ENCODE measurements around the gene GPATCH4.
A peak's percentile ranks its signal among the peaks of the same experiment; 100 is the strongest.
"Not testable (repeated sequence)": the region's sequence is repeated elsewhere in the genome, so short reads cannot be mapped to it uniquely, and the experiment has no call there.

Gene GPATCH4

DNA sequence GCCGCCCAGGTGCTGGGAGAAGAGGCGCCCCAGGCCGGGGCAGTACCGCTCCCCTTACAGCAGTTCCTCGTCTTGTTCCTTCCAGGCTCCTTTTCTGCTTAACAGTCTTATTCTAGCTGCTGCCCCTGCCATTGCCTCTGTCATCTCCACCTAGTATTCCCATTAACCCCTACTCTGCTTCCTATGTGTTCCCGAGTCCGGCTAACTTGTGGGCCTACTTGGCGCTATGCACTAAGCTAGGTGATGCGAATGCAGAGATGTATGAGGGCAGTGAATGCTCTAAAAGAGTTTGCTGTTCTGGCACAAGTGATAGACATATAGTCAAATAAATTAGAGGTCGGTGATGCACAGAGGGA lies 28.6 kb downstream of the GPATCH4 start:
- no peak for DNase-seq

DNA sequence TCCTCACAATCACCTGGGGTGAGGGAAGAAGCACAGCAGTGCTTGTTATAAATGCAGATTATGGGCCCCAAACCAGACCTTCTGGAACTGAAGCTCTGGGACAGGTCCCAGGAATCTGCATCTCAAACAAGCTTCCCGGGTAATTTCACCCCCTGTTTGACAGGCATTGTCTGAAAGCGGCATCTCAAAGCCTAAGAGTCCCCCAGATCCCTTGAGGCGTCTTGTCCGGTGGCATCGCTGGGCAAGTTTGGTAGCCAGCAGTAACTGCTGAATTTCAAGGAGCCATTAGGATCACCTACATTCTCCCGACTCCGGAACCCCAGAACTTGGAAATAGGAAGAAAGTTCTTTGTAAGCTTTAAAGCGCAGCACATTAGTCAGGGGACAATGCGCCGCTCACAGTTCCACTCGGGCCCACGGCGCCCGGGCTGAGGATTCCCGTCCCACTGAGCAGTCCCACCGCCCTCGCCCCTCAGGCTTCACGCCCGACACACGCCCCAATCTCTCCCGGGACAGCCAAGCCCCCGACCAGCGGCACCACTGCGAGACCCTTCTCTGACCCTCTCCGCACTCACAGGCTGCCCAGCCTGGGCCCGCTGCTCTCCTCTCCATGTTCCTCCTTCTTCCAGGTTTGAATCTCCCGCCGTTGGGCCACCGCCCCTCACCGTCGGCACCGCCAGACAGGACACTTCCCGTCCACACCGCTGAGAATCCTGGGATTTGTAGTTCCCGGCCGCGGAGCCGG lies 29.2 kb downstream of the GPATCH4 start, which contains the start of gene IQGAP3:
TSS of gene IQGAP3 (minus strand) at position 647 of the 744 bp plus-strand sequence. CDS start at position 611, 36 bp downstream.
- peak; percentile 30 to 75 (median 64) for DNase-seq

- no peak for DNase-seq
Measured at GRCh38 chr1:156571261-156571852, 29.9 kb downstream of the GPATCH4 start.

GRCh38 chr1:156566436-156566835 lies 34.8 kb downstream of the GPATCH4 start:
- DNase-seq, result no peak

DNA sequence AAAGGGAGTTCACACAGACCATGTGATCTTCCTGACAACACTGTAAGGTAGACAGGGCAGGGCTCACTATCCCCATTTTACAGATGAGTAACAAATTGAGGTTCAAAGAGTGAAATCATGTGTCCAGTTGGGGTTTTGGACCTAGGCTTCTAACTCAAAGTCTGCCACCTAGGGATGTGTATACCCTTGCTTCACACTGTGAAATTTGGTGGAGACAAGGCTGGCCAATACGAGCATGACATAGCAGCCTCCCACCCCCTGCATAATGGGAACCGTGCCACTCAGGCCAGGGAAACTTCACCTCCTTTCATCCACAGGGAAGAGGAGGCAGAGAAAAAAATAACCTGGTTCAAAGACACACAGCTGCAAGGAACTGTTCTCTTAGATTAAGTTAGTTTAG lies 35.8 kb downstream of the GPATCH4 start:
- no peak for DNase-seq

GRCh38 chr1:156560585-156561163 lies 40.6 kb downstream of the GPATCH4 start:
- DNase-seq, result no peak

DNA sequence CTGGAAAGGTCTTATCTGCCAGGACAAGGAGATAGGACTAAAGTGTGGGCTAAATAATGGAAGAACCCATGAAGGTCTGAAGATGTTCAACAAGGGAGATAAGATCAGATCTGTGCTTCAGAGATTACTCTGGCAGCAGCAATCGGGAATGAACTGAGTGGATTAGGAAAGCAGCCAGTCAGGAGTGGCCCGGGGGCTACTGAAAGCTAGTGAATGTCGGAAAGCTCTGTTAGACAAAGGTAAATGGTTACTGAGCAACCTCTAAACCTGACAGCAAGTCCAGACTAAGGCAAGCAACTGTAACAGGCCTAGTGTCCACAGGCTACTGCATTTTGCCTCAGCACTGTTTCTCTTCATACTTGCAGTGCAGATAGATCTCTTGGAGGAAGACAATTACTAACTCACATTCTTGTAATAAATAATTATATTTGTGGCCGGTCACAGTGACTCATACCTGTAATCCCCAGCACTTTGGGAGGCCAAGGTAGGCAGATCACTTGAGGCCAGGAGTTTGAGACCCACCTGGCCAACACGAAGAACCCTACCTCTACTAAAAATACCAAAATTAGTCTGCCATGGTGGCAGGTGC lies 41.4 kb downstream of the GPATCH4 start:
- no peak for DNase-seq

DNA sequence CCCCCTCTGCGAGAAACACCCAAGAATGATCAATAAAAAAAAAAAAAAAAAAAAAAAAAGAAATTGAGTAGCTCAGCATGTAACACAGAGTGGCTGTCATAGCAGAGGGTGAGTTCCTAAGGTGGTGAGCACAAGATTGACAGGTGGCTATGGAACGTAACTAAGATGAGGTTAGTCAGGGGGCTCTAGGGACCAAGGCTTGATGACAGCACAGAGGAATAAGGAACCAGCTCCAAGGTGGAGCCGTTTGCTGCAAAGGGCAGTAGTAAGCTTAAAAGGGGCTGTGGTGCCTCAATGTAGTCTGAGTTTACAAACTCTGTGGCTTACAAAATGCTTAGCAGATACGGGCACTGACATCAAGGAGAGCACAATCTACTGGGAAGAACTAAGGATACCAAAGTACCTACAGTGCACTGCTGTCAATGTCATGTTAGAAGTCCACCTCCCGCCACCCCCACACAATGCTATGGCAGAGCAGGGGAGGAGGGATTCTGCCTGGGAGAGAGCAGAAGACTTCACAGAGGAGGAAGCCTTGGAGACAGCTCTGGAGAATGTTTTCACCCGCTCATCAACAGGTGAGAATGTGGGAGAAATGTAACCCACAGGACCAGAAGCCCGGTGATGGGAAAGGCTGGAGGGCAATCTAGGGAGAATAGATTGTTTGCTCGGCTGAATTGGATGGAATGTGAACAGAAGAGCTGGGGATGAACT lies 42.0 kb downstream of the GPATCH4 start:
- no peak for DNase-seq

GRCh38 chr1:156556354-156556753 lies 44.9 kb downstream of the GPATCH4 start:
- no peak for DNase-seq

GRCh38 chr1:156555715-156556114 lies 45.6 kb downstream of the GPATCH4 start:
- DNase-seq, result no peak

GRCh38 chr1:156554971-156555370 lies 46.3 kb downstream of the GPATCH4 start:
- no peak for DNase-seq

- no peak for DNase-seq
Measured at GRCh38 chr1:156553860-156554485, 47.3 kb downstream of the GPATCH4 start.

DNA sequence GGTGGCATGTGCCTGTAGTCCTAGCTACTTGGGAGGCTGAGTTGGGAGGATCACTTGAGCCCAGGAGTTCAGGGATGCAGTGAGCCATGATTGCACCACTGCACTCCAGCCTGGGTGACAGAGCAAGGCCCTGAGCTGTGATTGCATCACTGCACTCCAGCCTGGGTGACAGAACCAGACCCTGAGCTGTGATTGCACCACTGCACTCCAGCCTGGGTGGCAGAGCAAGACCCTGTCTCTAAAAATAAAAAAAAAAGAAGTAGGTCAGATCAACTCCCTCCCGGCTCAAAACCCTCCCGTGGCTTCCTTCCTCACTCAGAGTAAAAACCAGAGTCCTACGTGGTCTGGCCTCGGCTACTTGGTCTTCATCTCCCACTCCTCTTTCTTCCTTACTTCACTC lies 48.3 kb downstream of the GPATCH4 start:
- DNase-seq, result not testable (repeated sequence)

DNA sequence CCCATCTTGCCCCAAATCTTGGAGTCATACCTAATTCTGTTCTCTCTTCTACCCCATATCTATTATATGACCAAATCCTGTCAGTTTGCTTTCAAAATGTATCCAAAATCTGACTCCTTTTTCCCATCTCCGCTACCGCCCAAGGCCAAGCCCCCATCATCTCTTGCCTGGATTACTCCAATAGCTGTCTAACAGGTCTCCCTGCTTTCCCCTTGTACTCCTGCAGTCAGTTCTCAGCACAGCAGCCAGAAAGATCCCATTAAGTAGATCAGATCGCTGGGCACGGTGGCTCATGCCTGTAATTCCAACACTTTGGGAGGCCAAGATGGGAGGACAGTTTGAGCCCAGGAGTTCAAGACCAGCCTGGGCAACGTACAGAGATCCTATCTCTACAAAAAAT lies 48.8 kb downstream of the GPATCH4 start:
- DNase-seq, result no peak

DNA sequence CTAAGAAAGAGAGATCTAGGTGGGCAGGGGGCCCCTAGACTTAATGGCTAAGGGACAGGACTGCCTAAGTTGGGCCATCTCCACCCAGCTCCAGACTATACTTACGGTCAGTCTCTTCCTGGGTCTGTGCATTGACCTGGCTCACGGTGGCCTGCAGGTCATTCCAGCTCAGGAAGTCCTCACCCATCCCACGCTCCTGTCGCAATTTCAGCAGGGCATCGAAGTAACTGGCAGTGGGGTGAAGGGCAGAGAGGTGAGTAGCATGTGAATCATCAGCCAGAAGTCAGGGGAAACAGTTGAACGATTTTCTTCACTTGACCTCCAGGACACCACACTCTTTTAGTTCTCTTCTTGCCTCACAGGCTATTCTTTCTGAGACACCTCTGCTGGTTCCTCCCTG lies 49.4 kb downstream of the GPATCH4 start:
- DNase-seq, result no peak

GRCh38 chr1:156551066-156551643 lies 50.1 kb downstream of the GPATCH4 start:
- DNase-seq, result no peak

GRCh38 chr1:156550346-156550745 lies 50.9 kb downstream of the GPATCH4 start:
- no peak for DNase-seq

- DNase-seq, result no peak
Measured at GRCh38 chr1:156549831-156550230, 51.4 kb downstream of the GPATCH4 start.

GRCh38 chr1:156549390-156549789 lies 51.9 kb downstream of the GPATCH4 start:
- DNase-seq, result no peak

- DNase-seq, result no peak
Measured at GRCh38 chr1:156547982-156548381, 53.3 kb downstream of the GPATCH4 start.

- DNase-seq, result no peak
Measured at GRCh38 chr1:156547434-156547833, 53.8 kb downstream of the GPATCH4 start.

- no peak for DNase-seq
Measured at GRCh38 chr1:156546267-156546666, 55.0 kb downstream of the GPATCH4 start.
